HepG2 (cell line): Measurements from ENCODE around the gene HMCN1. TPM values are rescaled to one million over a fixed set of nuclear protein-coding genes. Genes with fewer than 3 reads are reported as not detected.
A peak's percentile ranks its signal among the peaks of the same experiment; 100 is the strongest.

Experiments
- ATRX ChIP-seq: sonication (generic); formaldehyde crosslinking; IDR thresholded peaks from 2 replicates; pipeline ENCODE4 v1.4.0; 2020; ENCODE audit warnings: missing genetic modification reagents, borderline replicate concordance
- CCDC6 ChIP-seq: sonication (generic); formaldehyde crosslinking; IDR thresholded peaks from 2 replicates; pipeline ENCODE4 v1.8.1; 2022; ENCODE audit warnings: mild to moderate bottlenecking, missing genetic modification reagents, moderate library complexity
- EEA1 ChIP-seq: sonication (generic); formaldehyde crosslinking; IDR thresholded peaks from 2 replicates; pipeline ENCODE4 v1.5.1; 2020; ENCODE audit warnings: mild to moderate bottlenecking, missing genetic modification reagents, borderline replicate concordance
- GABPA ChIP-seq, 2 experiments: IDR thresholded peaks; 2 replicates each; pipeline ENCODE4 v1.6.1; 2011 to 2016; ENCODE audit warnings: low read depth in 2 of 2, low read length in 1 of 2, missing biosample characterization in 1 of 2, missing genetic modification characterization in 1 of 2
- HMGXB4 ChIP-seq, 2 experiments: sonication (generic) in 1 of 2; formaldehyde crosslinking in 1 of 2; IDR thresholded peaks; 2 replicates each; pipeline versions ENCODE4 v1.4.0 to v1.6.1; 2018 to 2020; ENCODE audit warnings: missing genetic modification reagents in 2 of 2, borderline replicate concordance in 1 of 2, low read depth in 1 of 2, mild to moderate bottlenecking in 1 of 2, missing biosample characterization in 1 of 2
- HNF4A ChIP-seq: sonication (generic); formaldehyde crosslinking; IDR thresholded peaks from 2 replicates; pipeline ENCODE4 v1.4.0; 2020; ENCODE audit warnings: missing genetic modification reagents
- HNRNPH1 ChIP-seq: fragments of 200-400 bp; formaldehyde crosslinking; optimal IDR thresholded peaks from 2 replicates; pipeline ENCODE3; 2017; ENCODE audit warnings: mild to moderate bottlenecking, low read depth, low read length
- JARID2 ChIP-seq: sonication (generic); formaldehyde crosslinking; IDR thresholded peaks from 2 replicates; pipeline ENCODE4 v1.8.1; 2023; ENCODE audit warnings: missing genetic modification reagents, inconsistent platforms; ENCODE audit not compliant: insufficient replicate concordance
- KDM4B ChIP-seq: sonication (generic); formaldehyde crosslinking; IDR thresholded peaks from 2 replicates; pipeline ENCODE4 v1.4.0; 2020; ENCODE audit warnings: missing genetic modification reagents
- MXD3 ChIP-seq: IDR thresholded peaks from 2 replicates; pipeline ENCODE4 v1.6.1; 2016; ENCODE audit warnings: mild to moderate bottlenecking, missing biosample characterization, missing genetic modification reagents
- NFYC ChIP-seq: IDR thresholded peaks from 2 replicates; pipeline ENCODE4 v1.6.1; 2016; ENCODE audit warnings: missing genetic modification reagents, missing compliant biosample characterization
- RFX3 ChIP-seq: IDR thresholded peaks from 2 replicates; pipeline ENCODE4 v1.6.1; 2016; ENCODE audit warnings: missing biosample characterization, missing genetic modification reagents
- THAP11 ChIP-seq: IDR thresholded peaks from 2 replicates; pipeline ENCODE4 v1.6.1; 2016; ENCODE audit warnings: missing biosample characterization, missing genetic modification reagents
- TMF1 ChIP-seq: sonication (generic); formaldehyde crosslinking; IDR thresholded peaks from 2 replicates; pipeline ENCODE4 v1.8.1; 2022; ENCODE audit warnings: low read depth, missing genetic modification reagents
- ZHX2 ChIP-seq, 2 experiments: sonication (generic) in 1 of 2; formaldehyde crosslinking in 1 of 2; IDR thresholded peaks; 2 replicates each; pipeline versions ENCODE4 v1.6.1 to v1.9.0; 2014 to 2022; ENCODE audit warnings: antibody characterized with exemption in 1 of 2, borderline replicate concordance in 1 of 2, inconsistent platforms in 1 of 2, low read depth in 1 of 2, missing genetic modification reagents in 1 of 2
- ZMYM4 ChIP-seq: sonication (generic); formaldehyde crosslinking; IDR thresholded peaks from 2 replicates; pipeline ENCODE4 v1.8.1; 2023; ENCODE audit warnings: mild to moderate bottlenecking, missing genetic modification reagents
- ZNF329 ChIP-seq: sonication (generic); formaldehyde crosslinking; IDR thresholded peaks from 2 replicates; pipeline ENCODE4 v1.9.0; 2021; ENCODE audit warnings: low read depth, mild to moderate bottlenecking, missing genetic modification reagents
- ZNF333 ChIP-seq: sonication (generic); formaldehyde crosslinking; IDR thresholded peaks from 2 replicates; pipeline ENCODE4 v1.4.0; 2020; ENCODE audit warnings: mild to moderate bottlenecking, missing genetic modification reagents, borderline replicate concordance
- ZNF441 ChIP-seq: sonication (generic); formaldehyde crosslinking; IDR thresholded peaks from 2 replicates; pipeline ENCODE4 v1.7.0; 2021; ENCODE audit warnings: missing genetic modification reagents, borderline replicate concordance
- ZNF530 ChIP-seq: sonication (generic); formaldehyde crosslinking; IDR thresholded peaks from 2 replicates; pipeline ENCODE4 v1.5.0; 2020; ENCODE audit warnings: low read depth, mild to moderate bottlenecking, missing genetic modification reagents
- polyA plus RNA-seq, 8 experiments: library from polyadenylated mRNA; depleted of rRNA in 3 of 8; stranded (reverse) in 7 of 8; unstranded in 1 of 8; fragments of >200 nt; fragmentation: Illumina TruSeq in 4 of 8; extraction: Trizol in 4 of 8; gene quantifications; 2 replicates each; pipeline versions ENCODE4 v1.2.1 to v1.2.3, GENCODE V29; 2011 to 2016; ENCODE audit warnings: low read depth in 4 of 8, missing spikeins in 1 of 8, mixed read lengths in 1 of 8; ENCODE audit not compliant: insufficient read depth in 1 of 8
- total RNA-seq, 5 experiments: library from RNA; depleted of rRNA; stranded (reverse); fragments of >200 nt; fragmentation: Illumina TruSeq; extraction: Trizol; gene quantifications; 2 replicates each; pipeline ENCODE4 v1.2.3, GENCODE V29; 2016; ENCODE audit warnings: low read depth in 1 of 5

The HMCN1 gene
- total and polyA plus RNA-seq, 2 of the 13 experiments (the other 11 are each of a cell fraction or from before 2014, with no cell fraction given), result 0.03 TPM; not detected in 1

DNA sequence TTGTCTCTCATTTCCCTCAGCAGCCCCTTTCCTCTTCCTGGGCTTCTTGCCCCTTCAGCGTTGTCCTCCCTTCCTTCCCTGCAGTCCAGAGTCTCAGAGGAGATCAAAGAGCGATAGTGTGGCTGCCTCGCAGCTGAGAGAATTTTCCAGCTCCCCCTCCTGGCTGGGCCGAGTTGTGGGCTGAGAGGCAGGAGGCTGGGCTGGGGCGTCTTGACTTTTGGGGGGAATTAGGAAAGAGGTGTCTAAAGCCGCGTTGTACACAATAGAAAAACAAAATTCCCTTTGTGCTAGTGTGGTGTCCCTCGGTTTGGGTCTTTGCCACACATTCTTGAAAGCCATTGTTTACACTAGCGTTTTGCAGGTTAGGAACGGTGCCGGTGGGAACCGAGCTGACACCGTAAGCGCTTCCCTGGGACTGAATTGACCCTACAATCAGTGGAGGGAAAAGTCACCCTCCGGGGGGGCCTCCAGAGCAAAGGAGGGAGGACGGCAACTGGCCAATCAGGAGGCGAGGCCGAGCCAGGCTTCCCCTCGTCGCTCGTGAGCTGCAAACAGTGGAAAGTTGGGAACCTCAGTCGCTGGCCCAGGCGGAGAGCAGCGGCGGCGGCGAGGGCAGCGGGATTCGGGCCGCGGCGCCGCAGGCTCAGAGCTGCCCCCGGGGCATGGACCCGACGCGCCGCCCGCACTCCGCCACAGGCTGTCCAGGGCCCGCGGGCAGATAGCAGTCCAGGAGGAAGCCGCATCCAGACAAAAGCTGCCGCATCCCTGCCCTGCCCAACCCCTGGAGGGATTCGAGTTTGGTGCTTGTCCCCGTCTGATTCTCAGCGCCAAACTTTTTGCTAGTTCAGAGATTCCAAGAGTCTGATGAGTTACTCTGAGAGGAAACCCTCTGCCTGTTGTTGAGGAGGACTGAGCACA is at the start of gene HMCN1 (continued):
- TF ChIP-seq ZNF530 (CRISPR knock-in tag), result no peak
- TF ChIP-seq RFX3 (CRISPR knock-in tag), result no peak
- TF ChIP-seq ZNF441 (CRISPR knock-in tag), result 0 out of 2 replicates have a peak, but pooled peaks have one; percentile 14
- no peak for TF ChIP-seq JARID2
- TF ChIP-seq HNF4A, result no peak
- TF ChIP-seq ZHX2 (IDR thresholded peaks at IDR 0.05; ENCODE audit: low read depth), result no peak
- TF ChIP-seq ZHX2 (CRISPR knock-in tag; IDR thresholded peaks at IDR 0.05; ENCODE audit: borderline replicate concordance), result no peak
- TF ChIP-seq HNRNPH1, result no peak
- TF ChIP-seq ATRX (CRISPR knock-in tag), result no peak
- no peak for TF ChIP-seq ZNF329 (CRISPR knock-in tag)
- TF ChIP-seq THAP11 (CRISPR knock-in tag), result no peak
- 0 out of 2 replicates have a peak, but pooled peaks have one; percentile 20 for TF ChIP-seq EEA1 (CRISPR knock-in tag)
- TF ChIP-seq ZNF333 (CRISPR knock-in tag), result no peak
- no peak for TF ChIP-seq KDM4B (CRISPR knock-in tag)
- TF ChIP-seq TMF1 (CRISPR knock-in tag), result no peak
- 0 out of 4 replicates have a peak, but pooled peaks have one; percentile 25 to 30 for TF ChIP-seq HMGXB4 (CRISPR knock-in tag; IDR thresholded peaks at IDR 0.05; ENCODE audit: borderline replicate concordance in 1 of 2, low read depth in 1 of 2)
- TF ChIP-seq NFYC (CRISPR knock-in tag), result peak; percentile 50
- TF ChIP-seq GABPA (IDR thresholded peaks at IDR 0.05; ENCODE audit: low read depth, low read length), result no peak
- TF ChIP-seq GABPA (CRISPR knock-in tag; IDR thresholded peaks at IDR 0.05; ENCODE audit: low read depth), result no peak
- TF ChIP-seq MXD3 (CRISPR knock-in tag), result 0 out of 2 replicates have a peak, but pooled peaks have one; percentile 45
- peak; percentile 64 for TF ChIP-seq ZMYM4 (CRISPR knock-in tag)
- no peak for TF ChIP-seq CCDC6
